ENCODE measurements around the gene FDX2. TPM values are rescaled to one million over a fixed set of nuclear protein-coding genes. Genes with fewer than 3 reads are reported as not detected.

Gene FDX2
- total and polyA plus RNA-seq, 2 experiments from 2014 or later: 28.7 to 35.0 TPM

DNA sequence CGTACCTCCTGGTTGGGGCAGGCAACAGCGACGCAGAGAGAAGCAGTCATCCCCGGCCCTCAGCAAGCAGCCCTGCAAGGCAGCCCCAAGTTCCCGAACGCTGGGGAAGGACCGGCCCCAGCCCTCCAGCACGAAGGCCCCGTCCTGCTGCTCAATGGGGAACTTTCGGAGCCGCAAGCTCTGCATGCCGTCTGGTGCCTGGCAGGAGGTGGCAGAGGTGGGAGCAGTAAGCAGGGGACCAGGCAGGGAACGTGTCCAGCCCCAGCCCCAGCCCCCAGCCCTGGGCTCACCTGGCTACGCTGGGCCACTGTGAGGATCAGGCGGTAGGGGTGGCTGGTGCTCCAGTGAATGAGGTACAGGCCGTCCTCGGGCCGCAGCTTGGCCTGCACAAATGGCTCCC is 46.4 kb upstream of the FDX2 start:
- no peaks in the 10 kb centered on the region for H3K27me3 ChIP-seq (ENCODE audit: insufficient read depth)
- H3F3A ChIP-seq (replicated peaks; ENCODE audit: low read depth): no peaks in the 10 kb centered on the region
- DNase-seq (ENCODE audit: low spot score) (no peak), ATAC-seq (no peak)
- no peak overlapping the region for H3K4me3 ChIP-seq
- H2AFZ ChIP-seq: no peak overlapping the region
- H3K4me3 Mint-ChIP-seq: no peak overlapping the region
- H3K4me1 Mint-ChIP-seq: no peaks in the 10 kb centered on the region
- H3K4me2 ChIP-seq: no peak overlapping the region
- peaks cover 2% of the 10 kb centered on the region for H3K27me3 Mint-ChIP-seq (ENCODE audit: insufficient read depth, low read depth, poor library complexity)
- no peaks in the 10 kb centered on the region; the same call in 2 of the 3 replicates for H3K9me3 Mint-ChIP-seq
- H3K27ac Mint-ChIP-seq: no peak overlapping the region
- no peaks in the 10 kb centered on the region for H3K4me1 ChIP-seq (ENCODE audit: insufficient read depth)
- no peaks in the 10 kb centered on the region for H3K9me2 ChIP-seq (ENCODE audit: insufficient read depth)
- no peaks in the 10 kb centered on the region; the same call in 1 of the 2 replicates for H3K36me3 ChIP-seq (ENCODE audit: insufficient read depth)
- no peak overlapping the region for H3K27ac ChIP-seq (ENCODE audit: low read depth)
- H3K79me2 ChIP-seq (replicated peaks; ENCODE audit: insufficient read depth): no peaks in the 10 kb centered on the region
- H3K36me3 Mint-ChIP-seq (ENCODE audit: low read depth): peaks cover 21% of the 10 kb centered on the region
- 0 out of 2 replicates have a peak, but pooled peaks cover 3% of the 10 kb centered on the region for H4K20me1 ChIP-seq (replicated peaks; ENCODE audit: insufficient read depth)
- TF ChIP-seq, protein P1, sequence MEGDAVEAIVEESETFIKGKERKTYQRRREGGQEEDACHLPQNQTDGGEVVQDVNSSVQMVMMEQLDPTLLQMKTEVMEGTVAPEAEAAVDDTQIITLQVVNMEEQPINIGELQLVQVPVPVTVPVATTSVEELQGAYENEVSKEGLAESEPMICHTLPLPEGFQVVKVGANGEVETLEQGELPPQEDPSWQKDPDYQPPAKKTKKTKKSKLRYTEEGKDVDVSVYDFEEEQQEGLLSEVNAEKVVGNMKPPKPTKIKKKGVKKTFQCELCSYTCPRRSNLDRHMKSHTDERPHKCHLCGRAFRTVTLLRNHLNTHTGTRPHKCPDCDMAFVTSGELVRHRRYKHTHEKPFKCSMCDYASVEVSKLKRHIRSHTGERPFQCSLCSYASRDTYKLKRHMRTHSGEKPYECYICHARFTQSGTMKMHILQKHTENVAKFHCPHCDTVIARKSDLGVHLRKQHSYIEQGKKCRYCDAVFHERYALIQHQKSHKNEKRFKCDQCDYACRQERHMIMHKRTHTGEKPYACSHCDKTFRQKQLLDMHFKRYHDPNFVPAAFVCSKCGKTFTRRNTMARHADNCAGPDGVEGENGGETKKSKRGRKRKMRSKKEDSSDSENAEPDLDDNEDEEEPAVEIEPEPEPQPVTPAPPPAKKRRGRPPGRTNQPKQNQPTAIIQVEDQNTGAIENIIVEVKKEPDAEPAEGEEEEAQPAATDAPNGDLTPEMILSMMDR (conservative IDR thresholded peaks at IDR 0.05; ENCODE audit: low read depth in 2 of 2): no peak
- no peak for TF ChIP-seq EZH2 (IDR thresholded peaks at IDR 0.05; ENCODE audit: low read depth, unreplicated experiment)
- TF ChIP-seq, protein P2, sequence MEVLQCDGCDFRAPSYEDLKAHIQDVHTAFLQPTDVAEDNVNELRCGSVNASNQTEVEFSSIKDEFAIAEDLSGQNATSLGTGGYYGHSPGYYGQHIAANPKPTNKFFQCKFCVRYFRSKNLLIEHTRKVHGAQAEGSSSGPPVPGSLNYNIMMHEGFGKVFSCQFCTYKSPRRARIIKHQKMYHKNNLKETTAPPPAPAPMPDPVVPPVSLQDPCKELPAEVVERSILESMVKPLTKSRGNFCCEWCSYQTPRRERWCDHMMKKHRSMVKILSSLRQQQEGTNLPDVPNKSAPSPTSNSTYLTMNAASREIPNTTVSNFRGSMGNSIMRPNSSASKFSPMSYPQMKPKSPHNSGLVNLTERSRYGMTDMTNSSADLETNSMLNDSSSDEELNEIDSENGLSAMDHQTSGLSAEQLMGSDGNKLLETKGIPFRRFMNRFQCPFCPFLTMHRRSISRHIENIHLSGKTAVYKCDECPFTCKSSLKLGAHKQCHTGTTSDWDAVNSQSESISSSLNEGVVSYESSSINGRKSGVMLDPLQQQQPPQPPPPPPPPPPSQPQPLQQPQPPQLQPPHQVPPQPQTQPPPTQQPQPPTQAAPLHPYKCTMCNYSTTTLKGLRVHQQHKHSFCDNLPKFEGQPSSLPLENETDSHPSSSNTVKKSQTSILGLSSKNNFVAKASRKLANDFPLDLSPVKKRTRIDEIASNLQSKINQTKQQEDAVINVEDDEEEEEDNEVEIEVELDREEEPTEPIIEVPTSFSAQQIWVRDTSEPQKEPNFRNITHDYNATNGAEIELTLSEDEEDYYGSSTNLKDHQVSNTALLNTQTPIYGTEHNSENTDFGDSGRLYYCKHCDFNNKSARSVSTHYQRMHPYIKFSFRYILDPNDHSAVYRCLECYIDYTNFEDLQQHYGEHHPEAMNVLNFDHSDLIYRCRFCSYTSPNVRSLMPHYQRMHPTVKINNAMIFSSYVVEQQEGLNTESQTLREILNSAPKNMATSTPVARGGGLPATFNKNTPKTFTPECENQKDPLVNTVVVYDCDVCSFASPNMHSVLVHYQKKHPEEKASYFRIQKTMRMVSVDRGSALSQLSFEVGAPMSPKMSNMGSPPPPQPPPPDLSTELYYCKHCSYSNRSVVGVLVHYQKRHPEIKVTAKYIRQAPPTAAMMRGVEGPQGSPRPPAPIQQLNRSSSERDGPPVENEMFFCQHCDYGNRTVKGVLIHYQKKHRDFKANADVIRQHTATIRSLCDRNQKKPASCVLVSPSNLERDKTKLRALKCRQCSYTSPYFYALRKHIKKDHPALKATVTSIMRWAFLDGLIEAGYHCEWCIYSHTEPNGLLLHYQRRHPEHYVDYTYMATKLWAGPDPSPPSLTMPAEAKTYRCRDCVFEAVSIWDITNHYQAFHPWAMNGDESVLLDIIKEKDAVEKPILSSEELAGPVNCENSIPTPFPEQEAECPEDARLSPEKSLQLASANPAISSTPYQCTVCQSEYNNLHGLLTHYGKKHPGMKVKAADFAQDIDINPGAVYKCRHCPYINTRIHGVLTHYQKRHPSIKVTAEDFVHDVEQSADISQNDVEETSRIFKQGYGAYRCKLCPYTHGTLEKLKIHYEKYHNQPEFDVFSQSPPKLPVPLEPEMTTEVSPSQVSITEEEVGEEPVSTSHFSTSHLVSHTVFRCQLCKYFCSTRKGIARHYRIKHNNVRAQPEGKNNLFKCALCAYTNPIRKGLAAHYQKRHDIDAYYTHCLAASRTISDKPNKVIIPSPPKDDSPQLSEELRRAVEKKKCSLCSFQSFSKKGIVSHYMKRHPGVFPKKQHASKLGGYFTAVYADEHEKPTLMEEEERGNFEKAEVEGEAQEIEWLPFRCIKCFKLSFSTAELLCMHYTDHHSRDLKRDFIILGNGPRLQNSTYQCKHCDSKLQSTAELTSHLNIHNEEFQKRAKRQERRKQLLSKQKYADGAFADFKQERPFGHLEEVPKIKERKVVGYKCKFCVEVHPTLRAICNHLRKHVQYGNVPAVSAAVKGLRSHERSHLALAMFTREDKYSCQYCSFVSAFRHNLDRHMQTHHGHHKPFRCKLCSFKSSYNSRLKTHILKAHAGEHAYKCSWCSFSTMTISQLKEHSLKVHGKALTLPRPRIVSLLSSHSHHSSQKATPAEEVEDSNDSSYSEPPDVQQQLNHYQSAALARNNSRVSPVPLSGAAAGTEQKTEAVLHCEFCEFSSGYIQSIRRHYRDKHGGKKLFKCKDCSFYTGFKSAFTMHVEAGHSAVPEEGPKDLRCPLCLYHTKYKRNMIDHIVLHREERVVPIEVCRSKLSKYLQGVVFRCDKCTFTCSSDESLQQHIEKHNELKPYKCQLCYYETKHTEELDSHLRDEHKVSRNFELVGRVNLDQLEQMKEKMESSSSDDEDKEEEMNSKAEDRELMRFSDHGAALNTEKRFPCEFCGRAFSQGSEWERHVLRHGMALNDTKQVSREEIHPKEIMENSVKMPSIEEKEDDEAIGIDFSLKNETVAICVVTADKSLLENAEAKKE (CRISPR knock-in tag; IDR thresholded peaks at IDR 0.05): no peak
- TF ChIP-seq, protein P3, sequence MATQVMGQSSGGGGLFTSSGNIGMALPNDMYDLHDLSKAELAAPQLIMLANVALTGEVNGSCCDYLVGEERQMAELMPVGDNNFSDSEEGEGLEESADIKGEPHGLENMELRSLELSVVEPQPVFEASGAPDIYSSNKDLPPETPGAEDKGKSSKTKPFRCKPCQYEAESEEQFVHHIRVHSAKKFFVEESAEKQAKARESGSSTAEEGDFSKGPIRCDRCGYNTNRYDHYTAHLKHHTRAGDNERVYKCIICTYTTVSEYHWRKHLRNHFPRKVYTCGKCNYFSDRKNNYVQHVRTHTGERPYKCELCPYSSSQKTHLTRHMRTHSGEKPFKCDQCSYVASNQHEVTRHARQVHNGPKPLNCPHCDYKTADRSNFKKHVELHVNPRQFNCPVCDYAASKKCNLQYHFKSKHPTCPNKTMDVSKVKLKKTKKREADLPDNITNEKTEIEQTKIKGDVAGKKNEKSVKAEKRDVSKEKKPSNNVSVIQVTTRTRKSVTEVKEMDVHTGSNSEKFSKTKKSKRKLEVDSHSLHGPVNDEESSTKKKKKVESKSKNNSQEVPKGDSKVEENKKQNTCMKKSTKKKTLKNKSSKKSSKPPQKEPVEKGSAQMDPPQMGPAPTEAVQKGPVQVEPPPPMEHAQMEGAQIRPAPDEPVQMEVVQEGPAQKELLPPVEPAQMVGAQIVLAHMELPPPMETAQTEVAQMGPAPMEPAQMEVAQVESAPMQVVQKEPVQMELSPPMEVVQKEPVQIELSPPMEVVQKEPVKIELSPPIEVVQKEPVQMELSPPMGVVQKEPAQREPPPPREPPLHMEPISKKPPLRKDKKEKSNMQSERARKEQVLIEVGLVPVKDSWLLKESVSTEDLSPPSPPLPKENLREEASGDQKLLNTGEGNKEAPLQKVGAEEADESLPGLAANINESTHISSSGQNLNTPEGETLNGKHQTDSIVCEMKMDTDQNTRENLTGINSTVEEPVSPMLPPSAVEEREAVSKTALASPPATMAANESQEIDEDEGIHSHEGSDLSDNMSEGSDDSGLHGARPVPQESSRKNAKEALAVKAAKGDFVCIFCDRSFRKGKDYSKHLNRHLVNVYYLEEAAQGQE (IDR thresholded peaks at IDR 0.05; ENCODE audit: unreplicated experiment): no peak
- no peak for TF ChIP-seq ZNF114 (CRISPR knock-in tag; IDR thresholded peaks at IDR 0.05)
- no peak for TF ChIP-seq NANOG (IDR thresholded peaks at IDR 0.05; ENCODE audit: borderline replicate concordance)
- TF ChIP-seq, protein P4, sequence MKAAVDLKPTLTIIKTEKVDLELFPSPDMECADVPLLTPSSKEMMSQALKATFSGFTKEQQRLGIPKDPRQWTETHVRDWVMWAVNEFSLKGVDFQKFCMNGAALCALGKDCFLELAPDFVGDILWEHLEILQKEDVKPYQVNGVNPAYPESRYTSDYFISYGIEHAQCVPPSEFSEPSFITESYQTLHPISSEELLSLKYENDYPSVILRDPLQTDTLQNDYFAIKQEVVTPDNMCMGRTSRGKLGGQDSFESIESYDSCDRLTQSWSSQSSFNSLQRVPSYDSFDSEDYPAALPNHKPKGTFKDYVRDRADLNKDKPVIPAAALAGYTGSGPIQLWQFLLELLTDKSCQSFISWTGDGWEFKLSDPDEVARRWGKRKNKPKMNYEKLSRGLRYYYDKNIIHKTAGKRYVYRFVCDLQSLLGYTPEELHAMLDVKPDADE (IDR thresholded peaks at IDR 0.05): no peak
- no peak for TF ChIP-seq STAT1 (IDR thresholded peaks at IDR 0.05; ENCODE audit: unreplicated experiment)
- TF ChIP-seq EZH2phosphoT487 (IDR thresholded peaks at IDR 0.05; ENCODE audit: unreplicated experiment): no peak
- TF ChIP-seq ZNF331 (CRISPR knock-in tag; IDR thresholded peaks at IDR 0.05; ENCODE audit: low read depth): no peak
- no peak for TF ChIP-seq JUNB (IDR thresholded peaks at IDR 0.05; ENCODE audit: unreplicated experiment)
- no peak for TF ChIP-seq CREB1 (CRISPR knock-in tag; IDR thresholded peaks at IDR 0.05; ENCODE audit: low read depth)
- no peak for TF ChIP-seq POLR2AphosphoS5 (IDR thresholded peaks at IDR 0.05; ENCODE audit: low read depth)
